Cardiac fibroblast (primary cell): ENCODE measurements around the gene B3GALNT2.

Source experiments
- DNase-seq, 2 donors: peaks; one replicate each; pipeline versions ENCODE4 v3.0.0 to v3.0.0-alpha.2; 2010; ENCODE audit warnings: low read depth in 2 of 2
- H3K4me3 ChIP-seq, 2 donors: replicated peaks in 1 of 2; 1 replicate in 1 of 2; 2 replicates in 1 of 2; pipeline ENCODE4 v1.5.1; 2011; ENCODE audit warnings: low read depth in 2 of 2, low read length in 2 of 2, mild to moderate bottlenecking in 2 of 2, moderate library complexity in 1 of 2
- TF ChIP-seq, protein P1 (sequence below): IDR thresholded peaks from one replicate; pipeline ENCODE4 v1.5.1; 2011; ENCODE audit warnings: low read depth, mild to moderate bottlenecking, low read length, inconsistent platforms

Gene B3GALNT2

DNA sequence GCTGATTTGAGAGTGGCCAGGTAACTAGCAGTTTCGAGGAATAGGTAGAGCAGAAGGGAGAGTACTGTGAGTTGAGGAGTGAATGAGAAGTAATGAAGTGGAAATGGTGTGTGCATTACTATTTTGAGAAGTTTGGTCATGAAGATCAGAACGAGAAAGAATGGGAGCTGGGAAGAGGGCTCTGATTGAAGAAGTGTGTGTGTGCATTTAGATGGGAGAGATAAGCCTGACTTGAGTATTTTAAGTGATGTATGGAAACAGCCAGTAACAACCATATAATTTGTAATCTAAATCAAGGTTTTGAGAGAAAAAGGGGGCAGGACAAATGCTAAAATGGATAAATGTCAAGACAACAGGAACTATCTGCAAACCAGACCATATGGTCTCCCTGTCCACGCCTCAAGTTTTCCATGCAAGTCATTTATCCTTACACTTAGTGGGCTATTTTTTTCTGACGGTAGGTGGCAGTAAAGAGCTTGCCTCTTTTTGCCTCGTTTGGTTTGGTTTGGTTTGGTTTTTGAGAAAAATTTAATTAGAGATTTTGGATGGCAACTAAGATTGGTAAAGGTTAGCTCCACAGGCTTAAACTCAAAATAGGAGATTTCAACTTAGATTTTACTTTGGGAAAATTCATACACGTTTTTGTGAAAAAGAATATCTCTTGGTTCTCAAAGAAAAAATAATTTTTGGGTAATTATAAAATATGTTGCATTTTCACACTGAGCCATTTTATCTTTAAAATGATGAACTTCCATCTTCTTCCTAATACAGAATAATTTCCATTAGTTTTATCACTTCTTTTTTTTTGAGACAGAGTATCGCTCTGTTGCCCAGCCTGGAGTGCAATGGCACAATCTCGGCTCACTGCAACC lies 9.5 kb upstream of the B3GALNT2 start:
- TF ChIP-seq, protein P1, sequence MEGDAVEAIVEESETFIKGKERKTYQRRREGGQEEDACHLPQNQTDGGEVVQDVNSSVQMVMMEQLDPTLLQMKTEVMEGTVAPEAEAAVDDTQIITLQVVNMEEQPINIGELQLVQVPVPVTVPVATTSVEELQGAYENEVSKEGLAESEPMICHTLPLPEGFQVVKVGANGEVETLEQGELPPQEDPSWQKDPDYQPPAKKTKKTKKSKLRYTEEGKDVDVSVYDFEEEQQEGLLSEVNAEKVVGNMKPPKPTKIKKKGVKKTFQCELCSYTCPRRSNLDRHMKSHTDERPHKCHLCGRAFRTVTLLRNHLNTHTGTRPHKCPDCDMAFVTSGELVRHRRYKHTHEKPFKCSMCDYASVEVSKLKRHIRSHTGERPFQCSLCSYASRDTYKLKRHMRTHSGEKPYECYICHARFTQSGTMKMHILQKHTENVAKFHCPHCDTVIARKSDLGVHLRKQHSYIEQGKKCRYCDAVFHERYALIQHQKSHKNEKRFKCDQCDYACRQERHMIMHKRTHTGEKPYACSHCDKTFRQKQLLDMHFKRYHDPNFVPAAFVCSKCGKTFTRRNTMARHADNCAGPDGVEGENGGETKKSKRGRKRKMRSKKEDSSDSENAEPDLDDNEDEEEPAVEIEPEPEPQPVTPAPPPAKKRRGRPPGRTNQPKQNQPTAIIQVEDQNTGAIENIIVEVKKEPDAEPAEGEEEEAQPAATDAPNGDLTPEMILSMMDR, result peak; percentile 93
- peak; percentile 85 to 88 for DNase-seq
- H3K4me3 ChIP-seq, result no peak overlapping the region

DNA sequence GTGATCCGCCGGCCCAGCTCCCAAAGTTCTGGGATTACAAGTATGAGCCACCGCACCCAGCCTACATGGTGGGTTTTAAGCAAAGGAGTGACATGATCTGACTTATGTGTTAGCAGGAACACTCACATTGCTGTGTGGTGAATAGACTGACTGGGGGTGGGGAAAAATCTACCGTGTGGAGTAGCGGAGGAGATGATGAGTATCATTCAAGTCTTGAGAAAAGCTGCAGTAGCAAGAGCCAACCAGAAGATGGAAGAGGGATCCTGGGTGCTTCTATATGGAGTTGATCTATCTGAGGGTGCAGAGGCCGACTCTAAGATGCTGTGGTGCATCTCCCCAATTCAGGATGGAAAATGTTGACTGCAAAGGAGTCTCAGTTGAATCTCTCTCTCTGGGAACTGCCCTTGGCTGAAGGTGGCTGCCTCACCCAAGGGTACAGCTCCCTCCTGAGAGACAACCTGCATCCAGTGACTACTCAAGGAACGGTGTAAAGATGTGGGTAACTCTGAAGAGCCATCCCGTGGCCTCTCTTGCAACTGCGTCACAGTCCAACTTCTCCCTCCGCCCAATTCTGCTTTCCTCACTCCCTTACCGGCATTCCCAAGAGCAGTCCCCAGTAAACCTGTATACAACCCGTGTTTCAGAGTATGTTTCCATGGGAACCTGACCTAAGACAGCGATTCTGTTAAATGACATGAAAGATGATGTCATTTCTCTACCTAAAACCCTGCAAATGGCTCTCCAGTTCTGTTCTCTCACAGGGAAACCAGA lies 7.4 kb upstream of the B3GALNT2 start:
- no peak overlapping the region for H3K4me3 ChIP-seq
- TF ChIP-seq, protein P1, result no peak
- DNase-seq, result peak; percentile 11 to 59

DNA sequence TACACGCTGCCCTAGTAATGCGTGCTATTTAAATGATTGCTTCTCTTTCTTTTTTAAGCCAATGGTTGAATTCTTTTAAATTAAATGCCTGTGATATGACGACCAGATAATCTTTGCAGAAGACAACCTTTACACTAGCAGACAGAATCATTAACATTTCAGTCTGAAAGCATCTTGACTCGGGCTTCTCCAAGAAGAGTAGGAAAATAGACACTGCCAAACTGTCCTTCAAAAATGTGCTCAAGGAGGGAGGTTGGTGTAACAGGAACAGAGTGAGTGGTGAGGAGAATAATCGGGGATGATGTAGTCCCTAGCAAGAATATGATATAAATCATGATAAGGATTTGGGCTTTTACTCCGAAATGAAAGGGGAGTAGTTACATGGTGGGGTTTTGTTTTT lies 6.6 kb upstream of the B3GALNT2 start:
- TF ChIP-seq, protein P1, result no peak
- H3K4me3 ChIP-seq, result no peak overlapping the region
- DNase-seq, result no peak

DNA sequence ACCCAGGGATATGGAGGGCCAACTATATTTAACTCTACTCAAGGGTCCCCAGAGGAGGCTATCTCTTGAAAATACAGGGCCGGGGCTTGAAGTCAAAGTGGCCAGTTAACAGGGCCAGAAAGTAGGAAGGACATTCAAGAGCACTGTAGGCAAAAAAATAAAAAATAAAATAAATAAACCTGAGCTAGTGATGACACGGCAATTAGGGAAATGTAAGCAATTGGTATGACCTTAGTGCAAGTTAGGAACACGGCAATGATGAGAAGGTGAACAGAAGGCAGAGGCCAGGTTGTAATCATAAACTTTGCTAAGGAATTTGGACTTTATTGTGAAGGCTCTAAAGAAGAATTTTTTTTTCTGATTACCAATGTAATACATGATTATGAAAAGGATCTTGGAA lies 3.4 kb upstream of the B3GALNT2 start:
- no peak for DNase-seq
- no peak overlapping the region for H3K4me3 ChIP-seq
- TF ChIP-seq, protein P1, result no peak

DNA sequence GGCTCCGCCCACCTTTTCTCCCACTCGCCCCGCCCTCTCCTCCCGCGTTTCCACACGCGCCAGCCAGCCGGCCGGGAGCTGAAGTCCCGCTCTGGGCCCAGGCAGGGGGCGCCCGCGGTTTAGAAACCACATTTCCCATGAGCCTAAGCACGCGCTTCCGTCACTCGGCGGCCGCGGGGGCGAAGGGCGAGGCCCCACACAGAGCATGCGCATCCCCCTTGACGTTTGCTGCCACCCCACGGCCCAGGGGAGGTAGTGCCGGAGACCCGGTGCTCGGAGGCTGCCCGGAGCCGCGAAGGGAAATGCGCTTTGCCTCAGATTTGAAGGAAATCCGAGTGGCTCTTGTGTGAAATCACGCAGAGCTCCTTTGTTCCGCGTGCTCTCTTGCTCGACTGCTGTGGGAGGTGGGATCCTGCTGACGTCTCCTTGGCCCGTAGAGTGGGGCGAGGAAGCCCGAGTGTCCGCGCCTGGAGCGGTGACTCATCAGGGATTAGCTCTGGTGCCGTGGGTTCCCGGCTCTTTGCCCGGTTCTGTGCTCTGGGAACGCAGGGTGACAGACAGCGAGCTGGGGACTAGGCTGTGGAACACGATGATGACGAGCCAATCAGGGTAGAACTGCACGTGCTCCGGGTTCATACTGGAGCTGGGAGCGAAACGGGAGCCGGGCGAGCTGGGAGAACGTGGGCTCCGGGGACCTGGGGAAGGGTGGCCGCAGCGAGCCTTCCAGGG lies 406 bp upstream of the B3GALNT2 start:
- TF ChIP-seq, protein P1, result peak; percentile 82
- peak overlapping the region; percentile 77 to 85 for H3K4me3 ChIP-seq
- DNase-seq, result peak; percentile 100

DNA sequence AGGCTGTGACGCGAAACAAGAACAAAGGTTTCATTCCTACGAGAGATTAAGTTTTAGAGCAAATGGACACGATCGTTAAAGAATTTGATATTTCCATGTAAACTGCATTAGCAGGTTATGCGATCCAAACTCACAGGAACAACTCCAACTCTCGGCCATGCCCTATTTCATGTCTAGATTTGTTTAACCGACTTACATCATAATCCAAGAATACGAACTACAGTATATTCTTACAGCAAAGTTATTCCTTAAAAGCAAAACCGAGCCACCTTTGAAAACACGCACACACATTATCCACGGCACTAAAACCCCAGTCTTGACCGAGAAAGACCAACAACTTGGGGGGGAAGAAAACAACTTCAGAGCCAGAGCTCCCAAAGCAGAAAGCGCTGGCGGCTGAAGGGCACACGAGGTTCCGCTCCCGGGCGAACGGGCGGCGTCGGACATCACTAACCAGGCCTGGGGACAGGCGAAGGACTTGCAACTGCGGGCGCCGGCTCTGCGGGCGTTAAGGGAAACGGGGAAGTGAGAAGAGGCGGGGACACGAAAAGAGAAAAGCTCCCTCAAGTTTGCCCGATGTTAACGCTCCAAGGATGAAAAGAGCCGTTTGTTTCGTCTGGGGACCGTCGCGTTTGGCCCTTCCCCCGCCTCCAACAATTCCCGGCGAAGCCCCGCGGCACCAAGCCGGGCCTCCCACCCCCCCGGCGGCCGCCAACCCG lies 690 bp downstream of the B3GALNT2 start:
- TF ChIP-seq, protein P1, result no peak
- peak overlapping the region; percentile 73 to 85 for H3K4me3 ChIP-seq
- peak; percentile 56 to 59 for DNase-seq
